Neural cell (in vitro differentiated cells): ENCODE measurements around the gene MYBBP1A.

Experiments used
- CTCF ChIP-seq: fragments of 450-650 bp; IDR thresholded peaks from 2 replicates; pipeline ENCODE4 v1.5.1; 2014; ENCODE audit warnings: antibody characterized with exemption, mild to moderate bottlenecking, moderate library complexity; ENCODE audit not compliant: poor library complexity, severe bottlenecking
- EZH2 ChIP-seq: fragments of 200-600, 300-800 bp; shearing (Covaris generic), sonication (generic); IDR thresholded peaks from 2 replicates; pipeline ENCODE4 v1.6.1; 2014; ENCODE audit warnings: antibody characterized with exemption, low read length, borderline replicate concordance, mild to moderate bottlenecking; ENCODE audit not compliant: insufficient read depth, poor library complexity, severe bottlenecking
- MXI1 ChIP-seq: fragments of 450-650 bp; conservative IDR thresholded peaks from 2 replicates; pipeline ENCODE4 v1.6.1; 2014; ENCODE audit warnings: antibody characterized with exemption, mild to moderate bottlenecking; ENCODE audit not compliant: poor library complexity, severe bottlenecking
- POLR2AphosphoS5 ChIP-seq: IDR thresholded peaks from 2 replicates; pipeline ENCODE4 v1.6.1; 2012
- RAD21 ChIP-seq: fragments of 450-650 bp; conservative IDR thresholded peaks from 2 replicates; pipeline ENCODE4 v1.6.1; 2014; ENCODE audit warnings: antibody characterized with exemption, mild to moderate bottlenecking, moderate library complexity
- REST ChIP-seq: IDR thresholded peaks from 2 replicates; pipeline ENCODE4 v1.6.1; 2012; ENCODE audit warnings: borderline replicate concordance
- TAF1 ChIP-seq: IDR thresholded peaks from 2 replicates; pipeline ENCODE4 v1.6.1; 2012; ENCODE audit warnings: low read depth

GRCh38 chr17:4516735-4517134, 38.4 kb downstream of the MYBBP1A start:
- TF ChIP-seq EZH2 (no peak), CTCF (no peak), RAD21 (no peak), REST (no peak), POLR2AphosphoS5 (no peak), MXI1 (no peak), TAF1 (no peak)
